Mesothelial cell of epicardium (in vitro differentiated cells): ENCODE measurements around the gene CCDC40. TPM values are rescaled to one million over a fixed set of nuclear protein-coding genes. Genes with fewer than 3 reads are reported as not detected.

ENCODE experiments used
- DNase-seq, 2 experiments: peaks; one replicate each; pipeline ENCODE4 v3.0.0; 2021; ENCODE audit warnings: low spot score in 2 of 2; ENCODE audit not compliant: unreplicated experiment in 2 of 2
- H3K27ac Mint-ChIP-seq: 2 replicates; pipeline ENCODE4 v1.8.0; 2021; ENCODE audit warnings: mixed read lengths
- H3K27me3 Mint-ChIP-seq: 2 replicates; pipeline ENCODE4 v1.8.0; 2021; ENCODE audit warnings: low read depth, mixed read lengths
- H3K36me3 Mint-ChIP-seq: 2 replicates; pipeline ENCODE4 v1.8.0; 2021; ENCODE audit warnings: mixed read lengths
- H3K4me1 Mint-ChIP-seq: 2 replicates; pipeline ENCODE4 v1.8.0; 2021; ENCODE audit warnings: mixed read lengths
- H3K4me3 Mint-ChIP-seq: 2 replicates; pipeline ENCODE4 v1.8.0; 2021; ENCODE audit warnings: mild to moderate bottlenecking, moderate library complexity, mixed read lengths
- H3K9me3 Mint-ChIP-seq: 2 replicates; pipeline ENCODE4 v1.8.0; 2021; ENCODE audit warnings: mixed read lengths
- CTCF ChIP-seq: fragments of 200-600 bp; sonication (generic); IDR thresholded peaks from one replicate; pipeline ENCODE4 v1.5.0; 2021; ENCODE audit warnings: antibody characterized with exemption; ENCODE audit not compliant: unreplicated experiment
- total RNA-seq: library from RNA; stranded (reverse); gene quantifications from 3 replicates; pipeline ENCODE4 v1.2.1, GENCODE V29; 2021

Gene CCDC40
- total RNA-seq, 1 donor from 2014 or later = 23.5 TPM

GRCh38 chr17:80017226-80018010, 19.0 kb upstream of the CCDC40 start:
- H3K4me1 Mint-ChIP-seq = no peaks in the 10 kb centered on the region
- H3K27ac Mint-ChIP-seq = no peak overlapping the region
- no peak overlapping the region for H3K4me3 Mint-ChIP-seq
- no peaks in the 10 kb centered on the region for H3K27me3 Mint-ChIP-seq
- peaks cover 11% of the 10 kb centered on the region for H3K9me3 Mint-ChIP-seq
- H3K36me3 Mint-ChIP-seq = peaks cover 13% of the 10 kb centered on the region
- no peak for TF ChIP-seq CTCF
- no peak for DNase-seq

DNA sequence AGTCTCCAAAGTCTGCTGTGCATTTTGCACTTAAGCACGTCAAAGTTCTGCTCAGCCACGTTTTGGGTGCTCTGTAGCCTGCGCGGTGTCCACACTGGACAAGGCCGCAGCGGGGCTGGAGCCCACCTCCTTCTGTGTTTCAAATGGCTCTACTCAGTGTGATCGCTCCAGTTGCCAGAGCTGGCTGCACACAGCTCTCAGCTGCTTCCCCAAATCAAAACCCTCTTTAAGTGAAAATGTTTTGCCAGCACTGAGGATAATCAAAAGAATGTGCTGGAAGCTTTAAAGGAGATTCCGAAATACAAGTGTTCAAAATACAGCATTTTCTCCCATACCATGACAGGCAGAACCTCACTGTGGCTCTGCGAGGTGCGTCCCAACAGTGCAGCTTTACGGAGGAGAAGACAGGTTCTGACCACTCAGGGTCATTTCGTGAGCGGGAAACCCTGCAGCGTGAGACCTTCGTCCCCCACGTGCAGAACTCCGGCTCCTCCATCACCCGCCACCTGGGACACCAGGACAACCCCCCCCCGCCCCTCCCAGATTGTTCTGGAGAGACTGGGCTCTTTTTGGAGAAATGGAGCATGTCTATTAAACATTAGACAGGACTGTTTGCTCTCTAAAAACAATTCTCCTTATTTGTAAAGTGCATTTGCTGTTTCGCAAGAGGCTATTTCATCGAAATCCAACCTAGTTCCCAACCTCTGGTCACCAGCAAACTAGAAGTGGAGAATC, 17.4 kb upstream of the CCDC40 start:
- Mint-ChIP-seq H3K36me3 (peaks cover 15% of the 10 kb centered on the region), H3K27ac (no peak overlapping the region), H3K9me3 (peaks cover 11% of the 10 kb centered on the region), H3K4me3 (no peak overlapping the region), H3K27me3 (no peaks in the 10 kb centered on the region), H3K4me1 (no peaks in the 10 kb centered on the region)
- TF ChIP-seq CTCF = no peak
- no peak for DNase-seq

DNA sequence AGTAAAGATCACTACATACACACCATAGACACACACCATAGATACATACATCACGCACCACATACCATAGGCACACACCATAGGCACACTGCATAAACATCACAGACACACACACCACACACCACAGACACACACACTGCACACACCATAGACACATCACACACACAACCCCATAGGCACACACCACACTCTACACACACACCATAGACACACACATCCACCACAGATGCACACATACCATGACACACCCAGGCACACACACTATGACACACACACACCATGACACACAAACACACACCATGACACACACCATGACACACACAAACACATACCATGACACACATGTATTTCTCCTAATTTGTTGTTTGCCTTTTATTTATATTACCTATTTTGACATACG, 14.8 kb upstream of the CCDC40 start:
- no peaks in the 10 kb centered on the region for H3K4me1 Mint-ChIP-seq

DNA sequence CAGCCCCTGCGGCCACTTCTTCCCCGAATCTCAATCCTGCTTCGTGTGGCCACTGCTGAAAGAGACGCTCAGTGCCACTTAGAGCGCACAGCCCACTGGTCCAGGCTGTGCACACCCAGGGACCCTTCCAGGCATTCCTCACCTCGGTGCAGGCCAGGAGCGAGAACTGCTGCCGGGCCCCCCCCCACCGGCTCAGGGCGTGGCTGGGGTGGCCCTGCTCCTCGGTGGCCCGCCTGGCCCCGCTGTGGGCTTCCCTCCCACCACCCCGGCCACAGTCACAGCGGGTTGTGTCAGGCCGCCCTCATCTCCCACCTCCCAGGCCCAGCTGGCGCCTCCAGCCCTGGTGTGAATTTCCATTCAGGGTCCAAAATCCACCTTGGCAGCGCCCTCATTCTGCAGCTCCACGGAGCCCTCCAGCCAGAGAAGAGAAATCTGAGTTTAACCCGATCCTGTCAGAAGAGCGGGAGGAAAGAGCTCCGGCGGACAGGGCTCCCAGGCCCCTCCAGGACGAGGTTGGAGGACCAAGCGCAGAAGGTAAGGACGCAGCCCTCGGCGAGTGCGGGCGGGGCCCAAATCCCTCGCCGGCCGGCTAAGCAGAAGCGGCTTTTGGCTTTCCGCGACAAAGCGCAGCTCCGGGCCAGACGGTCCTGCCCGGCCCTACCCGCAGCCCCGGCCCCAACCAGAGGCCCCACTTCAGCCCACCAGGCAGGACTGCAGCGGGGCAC, 12.8 kb upstream of the CCDC40 start:
- Mint-ChIP-seq H3K9me3 (peaks cover 5% of the 10 kb centered on the region), H3K4me1 (no peaks in the 10 kb centered on the region), H3K27me3 (no peaks in the 10 kb centered on the region), H3K36me3 (peaks cover 3% of the 10 kb centered on the region), H3K4me3 (no peak overlapping the region), H3K27ac (no peak overlapping the region)
- no peak for DNase-seq
- no peak for TF ChIP-seq CTCF

More for the DNA sequence above, 14.8 kb upstream of the CCDC40 start:
- no peak overlapping the region for H3K4me3 Mint-ChIP-seq
- TF ChIP-seq CTCF = no peak
- H3K27me3 Mint-ChIP-seq = no peaks in the 10 kb centered on the region
- no peak for DNase-seq
- no peak overlapping the region for H3K27ac Mint-ChIP-seq
- peaks cover 5% of the 10 kb centered on the region for H3K9me3 Mint-ChIP-seq
- H3K36me3 Mint-ChIP-seq = peaks cover 3% of the 10 kb centered on the region

GRCh38 chr17:80024206-80024972, 12.1 kb upstream of the CCDC40 start:
- H3K27me3 Mint-ChIP-seq = no peaks in the 10 kb centered on the region
- peaks cover 3% of the 10 kb centered on the region for H3K36me3 Mint-ChIP-seq
- peaks cover 3% of the 10 kb centered on the region for H3K4me1 Mint-ChIP-seq
- no peak for DNase-seq
- no peak for TF ChIP-seq CTCF
- no peak overlapping the region for H3K4me3 Mint-ChIP-seq
- H3K27ac Mint-ChIP-seq = no peak overlapping the region
- H3K9me3 Mint-ChIP-seq = peaks cover 5% of the 10 kb centered on the region
